GM12872 (cell line): ENCODE data around the gene BICRAL.

Source experiments
- TF ChIP-seq, protein P1 (sequence below): IDR thresholded peaks from 3 replicates; pipeline ENCODE4 v1.5.1; 2011; ENCODE audit warnings: low read depth, mild to moderate bottlenecking, low read length, moderate library complexity; ENCODE audit not compliant: insufficient read depth

BICRAL gene

GRCh38 chr6:42771741-42772100 is 10.1 kb upstream of the BICRAL start:
- TF ChIP-seq, protein P1, sequence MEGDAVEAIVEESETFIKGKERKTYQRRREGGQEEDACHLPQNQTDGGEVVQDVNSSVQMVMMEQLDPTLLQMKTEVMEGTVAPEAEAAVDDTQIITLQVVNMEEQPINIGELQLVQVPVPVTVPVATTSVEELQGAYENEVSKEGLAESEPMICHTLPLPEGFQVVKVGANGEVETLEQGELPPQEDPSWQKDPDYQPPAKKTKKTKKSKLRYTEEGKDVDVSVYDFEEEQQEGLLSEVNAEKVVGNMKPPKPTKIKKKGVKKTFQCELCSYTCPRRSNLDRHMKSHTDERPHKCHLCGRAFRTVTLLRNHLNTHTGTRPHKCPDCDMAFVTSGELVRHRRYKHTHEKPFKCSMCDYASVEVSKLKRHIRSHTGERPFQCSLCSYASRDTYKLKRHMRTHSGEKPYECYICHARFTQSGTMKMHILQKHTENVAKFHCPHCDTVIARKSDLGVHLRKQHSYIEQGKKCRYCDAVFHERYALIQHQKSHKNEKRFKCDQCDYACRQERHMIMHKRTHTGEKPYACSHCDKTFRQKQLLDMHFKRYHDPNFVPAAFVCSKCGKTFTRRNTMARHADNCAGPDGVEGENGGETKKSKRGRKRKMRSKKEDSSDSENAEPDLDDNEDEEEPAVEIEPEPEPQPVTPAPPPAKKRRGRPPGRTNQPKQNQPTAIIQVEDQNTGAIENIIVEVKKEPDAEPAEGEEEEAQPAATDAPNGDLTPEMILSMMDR = no peak

GRCh38 chr6:42774201-42774600 is 7.7 kb upstream of the BICRAL start:
- TF ChIP-seq, protein P1 = no peak

DNA sequence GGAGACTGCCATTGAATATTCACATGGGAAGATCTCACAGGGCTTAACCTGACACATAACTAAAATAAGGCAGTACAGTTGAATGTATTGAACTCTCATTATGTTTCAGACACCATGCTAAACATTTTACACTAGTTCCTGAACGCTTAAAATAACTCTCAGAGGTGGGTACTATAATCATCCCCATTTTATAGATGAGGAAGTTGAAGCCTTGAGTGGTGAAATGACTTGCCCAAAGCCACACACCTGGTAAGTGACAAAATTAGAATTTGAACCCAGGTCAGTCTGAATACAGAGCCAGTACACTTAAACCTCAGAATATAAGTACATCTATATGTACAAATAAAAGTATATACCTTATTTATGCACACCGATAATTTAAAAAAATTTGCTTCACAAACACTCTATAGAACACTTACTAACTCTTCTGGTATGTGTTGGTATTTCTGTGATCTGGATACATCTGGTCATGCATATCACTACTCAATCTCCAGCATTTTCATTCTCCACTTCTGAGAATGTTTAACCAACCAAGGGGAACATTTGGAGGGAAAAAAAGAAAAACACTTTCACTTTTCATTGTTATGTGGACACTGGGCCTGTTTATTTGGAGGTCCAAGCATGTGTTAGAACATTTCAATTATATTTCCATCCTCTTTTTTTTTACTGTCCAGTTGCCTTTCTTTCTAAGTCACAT is 4.6 kb upstream of the BICRAL start:
- TF ChIP-seq, protein P1 = no peak

DNA sequence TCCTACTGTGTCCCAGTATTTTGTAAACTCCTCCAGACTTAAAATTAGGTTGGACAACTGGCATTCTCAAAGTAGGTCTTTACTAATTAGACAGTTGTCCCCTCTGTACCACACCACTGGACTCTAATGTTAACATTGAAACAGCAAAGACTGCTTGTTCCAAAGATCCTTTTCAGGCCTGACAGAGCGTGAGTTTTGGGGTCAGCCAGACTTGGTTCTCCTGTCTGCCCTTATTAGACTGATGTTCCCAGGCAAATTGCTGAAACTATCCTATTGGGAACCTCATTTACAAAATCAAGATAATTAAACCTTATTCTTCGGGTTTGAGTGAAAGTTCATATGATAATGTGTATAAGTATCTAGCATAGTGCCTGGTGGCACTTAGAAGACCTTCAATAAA is 3.7 kb upstream of the BICRAL start:
- TF ChIP-seq, protein P1 = no peak

- TF ChIP-seq, protein P1 = no peak
These were observed 2.3 kb upstream of the BICRAL start for GRCh38 chr6:42779521-42779920.

DNA sequence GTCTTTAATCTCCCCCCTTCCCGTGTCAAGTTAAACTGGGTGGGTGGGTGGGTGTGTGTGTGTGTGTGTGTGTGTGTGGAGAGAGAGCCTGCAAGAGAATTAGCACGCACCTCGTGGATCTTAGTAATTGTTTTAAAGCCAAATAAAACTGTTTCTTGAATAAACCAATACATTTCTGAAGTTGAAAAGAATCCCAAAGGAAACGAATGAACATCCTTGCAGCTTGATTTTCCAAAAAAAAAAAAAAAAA is 381 bp upstream of the BICRAL start:
- TF ChIP-seq, protein P1 = no peak

GRCh38 chr6:42782689-42783176 is 881 bp downstream of the BICRAL start:
- TF ChIP-seq, protein P1 = no peak
